Tracheal epithelial cell (primary cell): ENCODE measurements around the gene OR4F29. TPM values are rescaled to one million over a fixed set of nuclear protein-coding genes. Genes with fewer than 3 reads are reported as not detected.

ENCODE experiments used
- total RNA-seq: library from RNA; depleted of rRNA; stranded (reverse); fragments of >200 nt; gene quantifications from 2 replicates; pipeline ENCODE4 v1.2.1, GENCODE V29; 2014

The OR4F29 gene
- total RNA-seq, result not detected in 2 replicates

GRCh38 chr1:451578-451977 lies at the start of gene OR4F29:
Gene OR4F29, minus strand, starts transcription at chr1:451678. Its CDS starts 0 bp downstream, at chr1:451678.

Other genes starting within 250 kb of the OR4F29 start
- not detected in 2 replicates for gene OR4F16, start 235.0 kb upstream of the OR4F29 start, total RNA-seq